ENCODE measurements around the gene WWTR1. TPM values are rescaled to one million over a fixed set of nuclear protein-coding genes. Genes with fewer than 3 reads are reported as not detected.

Gene WWTR1
- total RNA-seq, 6 experiments from 2014 or later = 41.5 to 49.7 (median 45.5) TPM

DNA sequence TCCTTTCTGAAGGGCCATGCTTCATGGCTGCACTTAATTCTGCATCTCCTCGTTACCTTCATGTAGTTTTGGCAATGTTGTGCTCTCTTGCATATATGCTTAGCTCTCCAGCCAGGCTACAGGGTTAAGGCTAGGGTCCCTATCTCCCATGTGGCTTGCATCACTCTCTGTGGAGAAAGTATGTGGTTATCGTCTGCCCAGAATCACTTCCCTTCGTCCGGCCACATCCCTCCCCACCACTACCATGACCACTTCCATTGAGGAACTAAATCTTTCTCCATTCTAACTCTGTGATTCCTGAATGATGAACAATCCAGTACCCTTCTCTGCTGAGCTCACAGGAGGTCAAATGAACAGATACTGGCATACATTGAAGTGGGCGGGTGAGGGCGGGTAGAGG, 34.0 kb downstream of the WWTR1 start:
- DNase-seq = no peak
- Mint-ChIP-seq H3K36me3 (ENCODE audit: low read depth) (peaks cover 9% of the 10 kb centered on the region; the same call in 1 of the 2 replicates), H3K27ac (peak overlapping the region; percentile 12; the same call in 1 of the 2 replicates), H3K4me3 (no peak overlapping the region), H3K4me1 (ENCODE audit: low read depth) (peaks cover 79% of the 10 kb centered on the region), H3K27me3 (ENCODE audit: insufficient read depth) (no peaks in the 10 kb centered on the region; the same call in 1 of the 2 replicates), H3K9me3 (no peaks in the 10 kb centered on the region)
- TF ChIP-seq CTCF (IDR thresholded peaks at IDR 0.05) = no peak

DNA sequence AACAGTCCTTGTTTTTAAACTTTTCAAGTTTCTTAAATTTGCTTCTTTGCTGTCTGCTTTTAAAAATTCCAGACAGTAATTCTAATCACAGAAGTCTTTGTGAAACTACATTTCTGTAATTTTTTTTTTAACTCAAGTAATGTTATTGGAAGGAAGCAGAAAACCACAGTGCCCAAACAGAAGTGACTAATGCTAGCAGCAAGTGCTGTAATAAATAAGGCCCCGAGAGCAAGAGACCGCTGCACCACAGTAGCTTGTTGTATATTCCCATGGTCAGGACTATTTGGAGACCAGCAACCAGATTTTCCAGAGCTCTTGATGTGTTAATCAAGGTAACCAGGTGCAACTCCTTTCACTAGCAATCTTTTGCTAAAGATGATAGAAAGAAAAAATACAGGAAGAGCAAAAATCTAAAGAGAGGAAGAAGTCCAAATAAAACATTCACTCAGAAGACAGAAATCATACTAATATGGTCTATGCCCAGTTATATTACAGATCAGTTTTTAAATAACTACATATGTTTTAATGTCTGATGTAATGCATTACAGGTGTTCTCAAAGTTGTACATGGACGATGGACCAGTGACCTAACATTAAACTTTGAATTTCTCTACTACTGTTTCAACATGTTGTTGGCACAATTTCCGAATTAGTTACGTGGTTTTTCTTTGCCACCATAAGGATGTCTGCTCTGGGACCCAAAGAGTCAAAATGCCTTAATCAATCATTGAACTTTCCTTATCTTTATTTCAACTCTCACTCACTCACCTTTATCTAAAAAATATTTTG, 36.4 kb downstream of the WWTR1 start:
- peak; percentile 76 for DNase-seq
- Mint-ChIP-seq H3K4me1 (ENCODE audit: low read depth) (peaks cover 85% of the 10 kb centered on the region), H3K36me3 (ENCODE audit: low read depth) (peaks cover 4% of the 10 kb centered on the region; the same call in 1 of the 2 replicates), H3K27me3 (ENCODE audit: insufficient read depth) (no peaks in the 10 kb centered on the region; the same call in 1 of the 2 replicates), H3K4me3 (peak overlapping the region; percentile 64), H3K27ac (peak overlapping the region; percentile 76), H3K9me3 (no peaks in the 10 kb centered on the region)
- TF ChIP-seq CTCF (IDR thresholded peaks at IDR 0.05) = no peak

GRCh38 chr3:149620291-149621020, 37.4 kb downstream of the WWTR1 start:
- Mint-ChIP-seq H3K27me3 (ENCODE audit: insufficient read depth) (no peaks in the 10 kb centered on the region; the same call in 1 of the 2 replicates), H3K27ac (peak overlapping the region; percentile 76), H3K9me3 (no peaks in the 10 kb centered on the region), H3K4me1 (ENCODE audit: low read depth) (peaks cover 85% of the 10 kb centered on the region), H3K36me3 (ENCODE audit: low read depth) (peaks cover 4% of the 10 kb centered on the region; the same call in 1 of the 2 replicates), H3K4me3 (peak overlapping the region; percentile 64)
- no peak for TF ChIP-seq CTCF (IDR thresholded peaks at IDR 0.05)
- peak; percentile 79 for DNase-seq

DNA sequence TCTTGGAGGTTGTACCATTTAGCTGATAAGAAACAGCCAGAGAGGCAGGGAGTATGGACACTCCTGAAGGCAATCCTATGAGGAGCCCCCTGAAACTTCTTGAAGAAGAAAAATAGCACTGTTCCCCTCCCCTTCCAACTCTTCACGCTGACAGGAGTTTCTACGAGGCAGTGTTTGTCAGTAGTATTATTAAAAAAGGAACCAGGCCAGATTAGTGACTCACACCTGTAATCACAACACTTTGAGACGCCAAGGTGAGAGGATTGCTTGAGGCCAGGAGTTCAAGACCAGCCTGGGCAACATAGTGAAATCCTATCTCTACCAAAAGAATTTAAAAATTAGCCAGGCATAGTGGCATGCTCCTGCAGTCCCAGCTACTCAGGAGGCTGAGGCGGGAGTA, 38.7 kb downstream of the WWTR1 start:
- H3K4me3 Mint-ChIP-seq = no peak overlapping the region

More for the DNA sequence above, 38.7 kb downstream of the WWTR1 start:
- Mint-ChIP-seq H3K9me3 (no peaks in the 10 kb centered on the region), H3K4me1 (ENCODE audit: low read depth) (peaks cover 81% of the 10 kb centered on the region), H3K36me3 (ENCODE audit: low read depth) (peaks cover 4% of the 10 kb centered on the region; the same call in 1 of the 2 replicates), H3K27ac (0 out of 2 replicates have a peak overlapping the region, but pooled peaks have one; percentile 10), H3K27me3 (ENCODE audit: insufficient read depth) (no peaks in the 10 kb centered on the region)
- DNase-seq = no peak
- TF ChIP-seq CTCF (IDR thresholded peaks at IDR 0.05) = no peak
